Non-pigmented ciliary epithelial cell (primary cell): ENCODE data around the gene SLAIN2.

Experiments used
- DNase-seq: peaks from one replicate; pipeline ENCODE4 v3.0.0-alpha.2; 2010; ENCODE audit warnings: low read depth

The SLAIN2 gene

GRCh38 chr4:48334900-48335384, 6.4 kb upstream of the SLAIN2 start:
- no peak for DNase-seq

- DNase-seq, result no peak
Measured at GRCh38 chr4:48336146-48336870, 5.0 kb upstream of the SLAIN2 start.

- DNase-seq, result no peak
Measured at GRCh38 chr4:48337731-48338130, 3.6 kb upstream of the SLAIN2 start.

GRCh38 chr4:48339642-48340041, 1.7 kb upstream of the SLAIN2 start:
- no peak for DNase-seq

GRCh38 chr4:48340276-48340964, 909 bp upstream of the SLAIN2 start:
- no peak for DNase-seq

- DNase-seq, result no peak
Measured at GRCh38 chr4:48341776-48342605, 662 bp downstream of the SLAIN2 start.

- no peak for DNase-seq
Measured at GRCh38 chr4:48342606-48342880, 1.2 kb downstream of the SLAIN2 start.

- DNase-seq, result no peak
Measured at GRCh38 chr4:48343035-48343434, 1.7 kb downstream of the SLAIN2 start.

- no peak for DNase-seq
Measured at GRCh38 chr4:48343551-48343950, 2.2 kb downstream of the SLAIN2 start.

- DNase-seq, result no peak
Measured at GRCh38 chr4:48345542-48345941, 4.2 kb downstream of the SLAIN2 start.

GRCh38 chr4:48346594-48346993, 5.3 kb downstream of the SLAIN2 start:
- no peak for DNase-seq

- DNase-seq, result no peak
Measured at GRCh38 chr4:48347282-48347921, 6.1 kb downstream of the SLAIN2 start.

GRCh38 chr4:48350871-48351270, 9.5 kb downstream of the SLAIN2 start:
- no peak for DNase-seq

GRCh38 chr4:48352793-48353192, 11.5 kb downstream of the SLAIN2 start:
- DNase-seq, result no peak

GRCh38 chr4:48356355-48356754, 15.0 kb downstream of the SLAIN2 start:
- DNase-seq, result no peak

GRCh38 chr4:48360285-48361011, 19.1 kb downstream of the SLAIN2 start:
- DNase-seq, result peak; percentile 79

GRCh38 chr4:48361012-48361400, 19.7 kb downstream of the SLAIN2 start:
- DNase-seq, result no peak

GRCh38 chr4:48366611-48367010, 25.3 kb downstream of the SLAIN2 start:
- DNase-seq, result no peak

GRCh38 chr4:48367016-48367415, 25.7 kb downstream of the SLAIN2 start:
- no peak for DNase-seq

GRCh38 chr4:48368389-48368788, 27.1 kb downstream of the SLAIN2 start:
- no peak for DNase-seq

- no peak for DNase-seq
Measured at GRCh38 chr4:48369248-48369647, 27.9 kb downstream of the SLAIN2 start.

GRCh38 chr4:48369771-48370170, 28.4 kb downstream of the SLAIN2 start:
- DNase-seq, result no peak
